ENCODE data around the gene DTYMK.

DTYMK gene

GRCh38 chr2:241703032-241703604, 16.5 kb upstream of the DTYMK start:
- DNase-seq (ENCODE audit: low read depth) = no peak

GRCh38 chr2:241702155-241703031, 15.8 kb upstream of the DTYMK start:
- DNase-seq (ENCODE audit: low read depth) = peak; percentile 73

GRCh38 chr2:241701399-241702154, 15.0 kb upstream of the DTYMK start, which contains the start of gene ING5:
Gene ING5 (plus strand): TSS chr2:241702039. CDS start chr2:241702066, 27 bp downstream.
- DNase-seq (ENCODE audit: low read depth) = peak; percentile 91

GRCh38 chr2:241701149-241701398, 14.5 kb upstream of the DTYMK start:
- DNase-seq (ENCODE audit: low read depth) = no peak

- DNase-seq (ENCODE audit: low read depth) = no peak
Measured at GRCh38 chr2:241695651-241696050, 9.0 kb upstream of the DTYMK start.

- DNase-seq (ENCODE audit: low read depth) = no peak
Measured at GRCh38 chr2:241692448-241692847, 5.8 kb upstream of the DTYMK start.

- no peak for DNase-seq (ENCODE audit: low read depth)
Measured at GRCh38 chr2:241690202-241690717, 3.6 kb upstream of the DTYMK start.

- DNase-seq (ENCODE audit: low read depth) = no peak
Measured at GRCh38 chr2:241689306-241689705, 2.7 kb upstream of the DTYMK start.

- peak; percentile 5 for DNase-seq (ENCODE audit: low read depth)
Measured at GRCh38 chr2:241686324-241686649, 328 bp downstream of the DTYMK start.

- no peak for DNase-seq (ENCODE audit: low read depth)
Measured at GRCh38 chr2:241680827-241681599, 5.6 kb downstream of the DTYMK start.

GRCh38 chr2:241680044-241680443, 6.6 kb downstream of the DTYMK start:
- no peak for DNase-seq (ENCODE audit: low read depth)

- DNase-seq (ENCODE audit: low read depth) = no peak
Measured at GRCh38 chr2:241678784-241679540, 7.7 kb downstream of the DTYMK start.

GRCh38 chr2:241678307-241678706, 8.3 kb downstream of the DTYMK start:
- DNase-seq (ENCODE audit: low read depth) = no peak

- no peak for DNase-seq (ENCODE audit: low read depth)
Measured at GRCh38 chr2:241677392-241677791, 9.2 kb downstream of the DTYMK start.

- DNase-seq (ENCODE audit: low read depth) = no peak
Measured at GRCh38 chr2:241676665-241677064, 9.9 kb downstream of the DTYMK start.

- DNase-seq (ENCODE audit: low read depth) = no peak
Measured at GRCh38 chr2:241675885-241676284, 10.7 kb downstream of the DTYMK start.

- DNase-seq (ENCODE audit: low read depth) = no peak
Measured at GRCh38 chr2:241673797-241674725, 12.6 kb downstream of the DTYMK start.

- DNase-seq (ENCODE audit: low read depth) = no peak
Measured at GRCh38 chr2:241673189-241673663, 13.4 kb downstream of the DTYMK start.

- DNase-seq (ENCODE audit: low read depth) = no peak
Measured at GRCh38 chr2:241672243-241673188, 14.1 kb downstream of the DTYMK start.
